ENCODE data around the gene PNMA8C.
"Not testable (repeated sequence)": the region's sequence is repeated elsewhere in the genome, so short reads cannot be mapped to it uniquely, and the experiment has no call there.

PNMA8C gene

DNA sequence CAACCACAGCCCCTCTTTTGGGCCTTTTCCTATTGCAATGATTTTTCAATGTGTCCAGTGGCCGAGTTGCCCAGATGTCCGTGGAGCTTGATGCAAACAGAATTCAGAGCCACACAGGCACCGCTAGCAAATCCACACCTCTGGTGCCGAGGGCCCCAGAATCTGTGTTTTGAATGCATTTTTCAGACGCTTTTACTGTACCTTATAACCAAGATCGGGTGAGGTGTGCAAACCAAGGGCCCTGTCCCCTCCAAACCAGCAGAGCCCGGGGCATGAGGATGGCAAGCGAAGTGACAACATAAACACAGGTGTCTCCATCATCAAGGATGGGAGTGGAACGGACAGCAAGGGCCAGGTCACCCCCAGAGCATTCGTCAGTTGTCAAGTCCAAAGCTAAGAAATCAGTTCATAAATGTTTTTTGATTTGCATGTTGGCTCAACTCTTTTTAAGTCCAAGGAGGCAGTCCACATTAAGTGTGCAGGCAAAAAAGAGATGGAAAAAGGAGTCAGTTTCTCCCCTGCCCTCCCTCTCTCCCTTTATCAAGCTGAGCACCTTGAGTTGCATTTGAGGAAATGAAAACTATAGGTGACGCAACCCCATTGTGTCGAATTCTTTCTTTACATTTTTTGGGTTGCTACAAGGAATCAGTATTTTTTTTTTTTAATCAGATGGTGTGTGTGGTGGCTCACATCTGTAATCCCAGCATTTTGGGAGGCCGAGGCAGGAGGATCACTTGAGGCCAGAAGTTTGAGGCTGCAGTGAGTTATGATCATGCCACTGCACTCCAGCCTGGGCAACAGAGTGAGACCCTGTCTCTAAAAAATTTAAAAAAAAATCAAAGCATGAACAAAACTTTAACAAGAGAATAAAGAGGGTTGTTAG lies 18.3 kb downstream of the PNMA8C start:
- no peak for DNase-seq

DNA sequence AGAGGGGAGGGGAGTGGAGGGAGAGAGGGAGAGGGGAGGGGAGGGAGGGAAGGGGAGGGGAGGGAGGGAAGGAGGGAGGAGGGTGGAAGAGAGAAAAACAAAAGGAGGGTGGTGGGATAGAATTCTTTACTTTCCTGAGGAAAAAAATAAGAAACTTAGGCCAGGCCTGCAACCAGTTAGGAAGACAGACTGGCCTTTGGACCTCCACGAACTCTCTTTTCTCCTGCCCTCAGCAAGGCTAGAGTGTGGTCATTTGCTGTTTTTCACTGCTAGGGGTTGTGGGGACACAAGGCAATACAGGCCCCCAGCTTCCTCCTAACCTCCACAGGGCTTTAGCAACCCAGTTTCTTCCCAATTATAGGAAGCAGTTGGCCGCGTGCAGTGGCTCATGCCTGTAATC lies 19.5 kb downstream of the PNMA8C start:
- DNase-seq, result no peak

DNA sequence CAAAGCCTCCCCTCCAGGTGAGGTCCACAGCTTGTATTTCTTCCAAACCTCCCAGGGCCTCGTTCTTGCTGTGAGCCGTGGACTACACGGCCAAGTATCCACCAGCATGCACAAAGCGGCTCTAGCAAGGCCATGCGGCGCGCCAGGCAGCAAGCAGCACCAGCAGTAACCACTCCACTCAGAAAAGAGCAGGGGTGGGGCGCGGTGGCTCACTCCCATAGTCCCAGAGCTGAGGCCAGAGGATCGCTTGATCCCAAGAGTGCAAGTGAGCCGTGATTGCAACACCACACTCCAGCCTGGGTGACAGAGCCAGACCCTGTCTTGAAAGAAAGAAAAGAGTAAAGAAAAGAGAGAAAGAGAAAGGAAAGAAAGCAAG lies 20.1 kb downstream of the PNMA8C start:
- DNase-seq, result peak; percentile 23

DNA sequence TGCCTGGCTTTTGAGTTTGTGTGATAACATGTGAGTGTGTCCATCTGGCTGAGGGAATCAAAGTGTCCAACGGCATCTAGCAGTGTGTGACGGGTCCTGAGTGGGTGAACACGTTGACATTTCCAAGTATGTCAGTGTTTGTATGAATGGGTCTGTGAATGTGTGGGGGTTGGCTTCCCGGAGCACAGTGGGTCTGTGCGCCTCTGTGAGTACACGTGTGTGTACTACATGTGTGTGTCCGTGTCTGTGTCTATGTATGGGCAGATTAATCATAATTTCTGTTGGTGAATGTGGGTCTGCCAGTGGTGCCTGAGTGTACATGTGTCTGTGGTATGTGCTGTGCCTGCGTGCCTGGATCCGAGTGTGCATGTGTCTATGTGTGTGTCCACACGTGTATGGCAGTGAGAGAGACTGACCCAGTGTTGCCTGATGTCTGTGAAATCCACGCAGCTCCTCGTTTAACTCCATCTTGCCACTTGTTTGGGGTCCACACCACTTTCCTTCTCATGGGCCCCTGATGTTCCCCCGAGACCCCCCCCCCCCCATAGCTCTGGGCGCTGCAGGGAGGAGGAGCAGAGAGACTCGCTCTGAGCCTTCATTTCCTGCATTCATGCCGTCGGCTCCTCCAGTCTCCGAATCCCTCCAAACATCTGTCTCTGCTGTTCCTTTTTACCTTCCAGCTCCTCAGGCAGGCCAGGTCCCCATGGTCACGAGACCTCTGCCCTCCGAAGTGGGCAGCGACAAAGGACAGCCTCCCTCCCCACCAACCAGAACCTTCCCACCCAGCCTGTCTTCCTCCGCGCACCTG lies 20.7 kb downstream of the PNMA8C start:
- DNase-seq, result no peak

DNA sequence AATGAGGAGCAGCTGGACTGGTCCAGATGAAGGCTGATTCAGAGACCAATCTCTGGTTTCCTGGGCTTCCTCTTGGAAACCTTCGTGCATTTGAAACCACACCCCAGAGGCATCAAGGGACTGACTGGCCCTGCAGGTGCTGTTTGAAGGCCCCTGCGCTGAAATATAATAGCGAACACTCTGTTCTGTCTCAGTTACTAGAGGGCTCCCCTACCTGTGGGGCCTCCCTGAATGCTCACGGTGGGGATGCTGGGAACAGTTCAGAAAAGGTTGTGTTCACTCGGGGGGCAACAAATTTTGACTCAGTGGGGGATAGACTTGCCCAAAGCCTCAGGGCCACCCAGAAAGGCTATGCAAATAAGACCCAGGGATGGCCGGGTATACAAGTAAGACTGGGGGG lies 21.8 kb downstream of the PNMA8C start:
- no peak for DNase-seq

DNA sequence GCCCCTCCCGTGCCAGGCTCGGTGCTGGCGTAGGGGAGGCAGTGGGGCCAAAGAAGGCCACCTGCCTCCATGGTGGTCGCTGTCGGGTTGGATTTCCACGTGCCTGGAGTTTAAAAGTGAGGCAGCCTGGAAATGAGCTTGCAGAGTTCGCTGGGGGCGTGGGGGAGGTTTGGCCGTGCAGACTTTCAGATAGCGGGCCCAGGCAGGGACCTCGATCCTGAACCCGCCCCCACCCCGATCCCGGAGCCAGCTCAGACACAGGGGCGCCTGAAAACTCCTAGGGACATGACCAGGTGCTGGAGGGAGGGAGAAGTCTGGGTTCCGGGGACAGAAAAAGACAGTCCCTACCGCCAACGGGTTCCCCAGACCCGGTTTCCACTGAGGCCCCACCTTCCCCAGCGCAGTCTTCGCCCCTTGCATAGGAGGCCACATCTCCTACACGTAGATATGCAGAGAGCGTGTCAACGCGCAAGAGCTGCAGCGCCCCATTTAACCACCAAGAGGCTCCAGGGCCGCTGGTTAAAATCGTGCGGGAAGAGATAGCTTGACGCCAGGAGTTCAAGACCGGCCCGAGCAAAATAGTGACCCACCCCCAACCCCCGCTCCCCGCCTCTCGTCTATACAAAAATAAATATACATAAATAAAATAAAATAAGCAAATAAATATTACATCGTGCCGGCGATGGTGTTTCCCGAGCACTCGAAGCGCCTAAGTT lies 23.8 kb downstream of the PNMA8C start:
- DNase-seq, result no peak

DNA sequence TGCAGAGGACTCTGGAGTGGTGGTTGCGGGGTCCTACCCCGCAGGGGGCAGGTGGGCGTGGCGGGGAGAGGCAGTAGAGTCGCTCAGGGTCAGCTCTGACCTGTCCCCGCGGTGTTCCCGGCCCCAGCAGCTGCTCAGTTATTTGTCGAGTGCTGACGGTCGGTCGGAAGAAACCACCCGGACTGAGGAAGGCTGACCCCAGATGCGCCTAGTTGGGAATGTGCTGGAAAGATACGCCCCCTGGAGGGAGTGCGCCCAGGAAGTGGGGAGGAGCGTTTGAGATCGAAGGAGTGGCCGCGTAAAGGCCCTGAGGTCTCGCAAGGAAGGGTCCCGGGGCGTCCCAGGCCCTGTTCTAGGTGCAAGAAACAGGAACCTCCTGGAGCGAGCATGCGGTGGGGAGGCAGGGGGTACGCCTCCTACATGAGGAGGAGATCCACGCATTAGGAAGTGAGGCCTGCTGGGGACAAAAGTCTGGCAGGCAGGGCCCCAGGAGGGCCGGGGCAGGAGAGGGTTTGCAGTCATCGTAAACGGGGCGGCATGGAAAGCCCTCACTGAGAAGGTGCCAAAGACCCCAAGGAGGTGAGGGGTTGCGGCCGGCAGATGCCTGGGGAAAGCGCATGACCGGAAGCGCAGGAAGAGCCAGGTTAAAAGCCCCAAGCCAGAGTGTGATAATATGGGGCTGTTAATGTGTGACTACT lies 24.5 kb downstream of the PNMA8C start:
- peak; percentile 10 for DNase-seq

DNA sequence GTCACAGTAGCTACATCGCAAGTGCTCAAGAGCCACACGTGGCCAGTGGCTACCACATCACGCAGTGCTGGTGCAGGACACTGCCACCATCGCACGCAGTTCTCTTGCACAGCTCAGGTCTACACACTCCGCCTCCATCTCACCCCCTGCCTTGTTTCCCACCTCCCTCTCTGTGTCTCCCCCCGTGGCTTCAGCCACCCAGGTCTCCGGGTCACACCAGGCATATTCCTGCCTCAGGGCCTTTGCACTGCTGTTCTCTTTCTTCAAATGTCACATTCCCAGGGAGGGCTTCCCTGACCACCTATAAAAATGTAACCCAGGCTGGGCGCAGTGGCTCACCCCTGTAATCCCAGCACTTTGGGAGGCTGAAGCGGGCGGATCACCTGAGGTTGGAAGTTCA lies 26.0 kb downstream of the PNMA8C start:
- no peak for DNase-seq

DNA sequence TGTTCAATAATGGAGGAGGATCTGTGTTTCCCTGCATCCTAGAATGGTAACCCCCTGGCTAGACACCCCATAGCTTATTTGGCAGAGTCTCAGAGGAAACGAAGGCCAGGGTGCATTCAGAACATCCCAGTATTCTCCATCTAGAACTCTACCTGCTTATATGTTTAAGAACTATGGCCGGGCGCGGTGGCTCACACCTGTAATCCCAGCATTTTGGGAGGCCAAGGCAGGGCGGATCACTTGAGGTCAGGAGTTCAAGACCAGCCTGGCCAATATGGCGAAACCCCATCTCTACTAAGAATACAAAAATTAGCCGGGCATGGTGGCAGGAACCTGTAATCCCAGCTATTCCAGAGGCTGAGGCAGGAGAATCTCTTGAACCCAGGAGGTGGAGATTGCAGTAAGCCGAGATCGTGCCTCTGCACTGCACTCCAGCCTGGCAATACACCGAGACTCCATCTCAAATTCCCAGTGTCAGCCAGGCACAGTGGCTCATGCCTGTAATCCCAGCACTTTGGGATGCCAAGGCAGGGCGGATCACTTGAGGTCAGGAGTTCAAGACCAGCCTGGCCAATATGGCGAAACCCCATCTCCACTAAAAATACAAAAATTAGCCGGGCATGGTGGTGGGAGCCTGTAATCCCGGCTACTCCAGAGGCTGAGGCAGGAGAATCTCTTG lies 30.8 kb downstream of the PNMA8C start:
- DNase-seq, result not testable (repeated sequence)

DNA sequence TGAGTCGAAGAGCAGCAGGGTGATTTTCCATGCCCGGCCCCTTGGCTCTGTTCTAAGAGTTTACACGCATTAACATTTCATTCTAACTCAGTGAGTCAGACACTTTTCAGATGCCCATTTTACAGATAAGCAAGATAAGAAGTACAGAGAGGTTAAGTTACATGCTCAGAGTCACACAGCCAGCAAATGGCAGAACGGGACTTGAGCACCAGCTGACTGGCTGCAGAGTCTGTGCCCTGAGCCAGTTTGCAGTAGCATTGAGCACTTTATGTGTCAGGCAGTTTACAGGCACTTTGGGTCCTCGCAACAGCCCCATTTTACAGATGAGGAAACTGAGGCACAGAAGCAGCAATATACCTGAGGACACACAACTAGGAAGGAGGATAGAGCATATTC lies 34.3 kb downstream of the PNMA8C start:
- DNase-seq, result no peak

DNA sequence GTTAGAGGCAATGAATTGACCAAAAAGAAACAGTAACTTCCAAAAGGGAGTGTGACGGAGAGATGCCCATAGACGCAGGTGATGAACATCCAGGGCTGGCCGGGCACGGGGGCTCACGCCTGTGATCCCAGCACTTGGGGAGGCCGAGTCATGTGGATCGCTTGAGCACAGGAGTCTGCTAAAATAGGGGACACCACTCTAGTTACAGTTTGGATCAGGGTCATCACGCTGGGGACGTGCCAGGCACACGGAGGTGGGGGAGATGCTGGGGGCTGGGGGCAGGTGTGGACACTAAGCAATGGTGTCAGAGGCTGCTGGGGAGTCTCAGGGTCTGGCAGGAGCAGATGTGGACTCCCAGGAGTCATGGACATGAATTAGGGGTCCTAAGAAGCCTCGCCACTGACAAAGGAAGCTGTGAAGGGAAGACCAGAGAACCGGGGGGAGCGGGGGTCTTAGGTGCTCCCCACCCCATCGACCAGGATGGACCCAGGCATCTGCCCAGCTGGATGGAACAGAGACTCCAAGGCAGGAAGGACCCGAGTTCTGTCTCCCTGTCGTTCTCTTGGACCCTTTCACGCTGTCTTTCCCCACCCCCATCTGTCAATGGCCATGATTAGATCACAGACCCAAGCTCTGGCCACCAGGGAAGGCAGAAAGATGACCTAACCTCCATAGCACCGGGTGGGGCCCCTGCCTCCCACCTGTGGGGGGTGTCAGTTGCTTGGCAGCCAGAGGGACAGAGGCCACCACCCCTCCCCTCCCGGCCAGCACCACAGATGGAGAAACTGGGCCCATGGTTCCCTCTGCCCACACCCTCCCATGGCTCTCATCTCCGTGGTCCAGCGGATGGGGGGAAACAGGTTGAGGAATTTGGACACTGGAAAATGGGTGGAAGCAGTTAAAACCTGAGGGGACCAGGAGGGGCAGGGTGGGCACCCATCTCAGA lies 35.0 kb downstream of the PNMA8C start:
- DNase-seq, result no peak

DNA sequence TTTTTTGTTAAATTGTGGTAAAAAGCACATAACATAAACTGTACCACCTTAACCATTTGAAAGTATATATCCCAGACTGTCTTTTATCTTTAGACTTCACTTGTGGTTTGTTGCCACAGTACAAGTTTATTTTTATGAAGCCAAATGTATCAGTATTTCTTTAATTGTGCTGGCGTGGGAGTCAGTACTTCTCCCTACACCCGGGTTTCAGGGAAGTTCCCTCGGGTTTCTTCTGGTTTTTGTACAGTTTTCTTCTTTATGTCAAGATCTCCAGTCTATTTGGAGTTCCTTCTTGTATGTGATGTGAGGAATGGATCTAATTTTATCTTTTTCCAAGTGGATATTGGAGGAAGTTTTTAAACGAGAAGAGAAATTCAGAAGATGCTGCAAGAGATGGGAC lies 35.9 kb downstream of the PNMA8C start:
- DNase-seq, result no peak

DNA sequence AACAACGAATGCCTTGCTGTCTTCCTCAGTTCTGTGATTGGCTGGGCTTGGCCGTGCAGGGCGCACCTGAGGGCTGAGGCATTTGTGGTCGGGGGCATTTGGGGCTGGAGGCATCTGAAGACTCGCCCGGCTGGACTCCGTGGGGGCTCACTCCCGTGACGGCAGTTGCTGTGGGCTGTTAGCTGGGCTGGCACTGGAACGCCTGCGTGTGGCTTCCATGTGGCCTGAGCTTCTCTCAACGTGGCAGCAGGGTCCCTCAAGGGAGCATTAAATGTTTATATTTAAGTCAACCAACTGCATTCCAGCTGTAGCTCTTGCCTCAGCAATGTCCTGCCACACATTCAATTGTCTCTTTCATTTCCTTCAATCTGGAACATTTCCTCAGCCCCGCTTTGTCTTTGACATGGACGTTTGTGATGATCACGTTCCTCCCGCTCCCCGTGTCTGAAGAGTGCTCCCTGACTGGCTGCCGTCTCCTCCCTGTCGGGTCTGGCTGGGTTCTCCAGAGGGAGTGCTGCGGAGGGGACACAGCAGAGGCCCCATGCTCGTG lies 36.4 kb downstream of the PNMA8C start:
- no peak for DNase-seq

DNA sequence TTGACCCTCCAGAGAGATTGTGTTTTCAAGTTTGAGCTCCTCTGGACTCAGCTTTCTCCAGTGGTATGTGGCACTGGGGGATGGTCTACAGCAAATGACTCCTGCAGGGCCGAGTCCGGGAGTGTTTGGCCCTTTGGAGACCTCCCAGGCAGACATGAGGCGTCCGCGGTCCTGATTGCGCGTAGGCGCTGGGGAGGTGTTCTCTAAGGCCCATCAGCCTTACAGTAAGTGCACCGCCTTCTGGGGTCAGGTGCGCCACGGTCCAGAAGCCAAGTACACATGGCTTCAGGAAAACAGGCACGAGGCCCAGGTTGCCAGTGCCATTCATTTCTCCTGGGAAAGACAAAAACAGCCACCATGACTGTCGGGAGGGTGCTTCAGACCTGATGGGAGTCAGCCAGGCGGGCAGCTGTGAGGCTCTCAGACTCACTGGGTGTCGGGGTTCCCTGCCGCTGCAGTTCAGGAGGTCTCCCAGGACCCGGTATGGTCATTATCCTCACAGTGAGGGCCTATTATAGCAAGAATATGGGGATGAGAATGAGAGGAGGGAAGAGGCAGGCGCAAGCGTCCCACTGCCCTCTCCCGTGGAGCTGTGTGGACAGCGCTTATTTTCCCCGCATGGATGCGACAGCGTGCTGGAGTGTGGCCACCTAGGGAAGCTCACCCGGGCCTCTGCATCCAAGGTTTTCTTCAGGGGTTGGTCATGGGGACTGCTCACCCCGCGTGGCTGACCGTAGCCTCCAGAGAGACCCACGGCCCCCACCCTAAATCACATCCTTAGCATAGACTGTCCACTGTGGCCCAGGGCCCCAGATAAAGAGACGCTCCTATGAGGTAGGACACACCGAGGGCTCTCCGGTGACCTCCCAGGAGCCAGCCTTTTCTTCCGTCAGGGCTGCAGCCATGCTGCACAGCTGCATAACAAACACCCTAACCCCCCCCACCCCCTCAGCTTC lies 37.2 kb downstream of the PNMA8C start:
- no peak for DNase-seq

DNA sequence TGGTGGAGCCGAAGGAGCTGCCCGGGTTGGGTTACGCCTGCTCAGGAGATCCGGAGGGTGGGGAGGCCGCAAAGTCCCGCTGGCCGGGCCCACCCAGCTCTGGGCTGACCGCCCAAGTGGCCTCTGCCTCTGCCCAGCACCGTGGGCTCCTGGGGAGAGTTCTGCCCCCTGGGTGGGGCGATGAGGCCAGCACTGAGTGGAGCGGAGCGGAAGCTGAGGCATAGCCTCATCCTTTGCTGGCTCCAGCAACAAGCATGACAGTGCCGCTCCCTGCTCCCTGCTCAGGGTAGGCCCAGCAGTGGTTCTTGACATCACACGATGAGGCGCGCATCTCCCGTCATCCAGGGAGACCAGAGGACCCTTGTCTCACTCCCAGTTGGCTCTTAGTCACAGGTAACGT lies 37.9 kb downstream of the PNMA8C start:
- DNase-seq, result no peak

DNA sequence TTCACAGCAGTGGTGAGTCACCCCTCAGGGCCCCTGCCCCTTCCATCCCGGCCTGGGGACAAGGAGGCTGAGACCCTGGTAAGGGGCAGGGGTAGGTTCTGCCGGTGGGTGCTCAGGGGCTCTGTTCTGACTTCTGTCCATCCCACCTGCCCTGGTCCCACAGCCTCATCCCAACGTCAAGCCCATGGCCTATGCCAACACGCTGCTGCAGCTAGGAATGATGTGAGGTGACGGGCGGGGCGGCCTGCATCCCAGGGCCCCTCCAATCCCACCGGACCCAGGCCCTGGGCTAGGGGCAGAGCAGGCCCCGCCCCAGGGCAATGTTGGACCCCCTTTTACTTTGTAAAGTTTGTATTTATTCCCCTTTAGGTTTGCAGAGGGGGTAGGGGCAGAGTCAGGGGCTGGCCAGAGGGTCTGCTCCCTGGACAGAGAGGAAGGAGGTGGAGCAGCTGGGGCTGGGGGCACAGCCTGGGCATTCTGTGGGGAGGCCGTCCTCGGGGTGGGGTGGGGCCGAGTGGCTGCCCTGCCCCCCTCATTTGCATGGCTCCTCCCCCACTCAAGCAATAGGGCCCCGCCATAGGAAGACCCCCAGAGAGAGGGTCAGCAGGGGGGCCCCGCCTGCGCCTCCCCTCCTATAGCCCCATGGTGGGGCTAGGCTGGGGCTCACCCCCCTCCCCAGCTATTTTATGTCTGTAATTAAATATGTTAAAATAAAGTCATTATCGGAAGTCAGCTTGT lies 38.4 kb downstream of the PNMA8C start:
- no peak for DNase-seq

DNA sequence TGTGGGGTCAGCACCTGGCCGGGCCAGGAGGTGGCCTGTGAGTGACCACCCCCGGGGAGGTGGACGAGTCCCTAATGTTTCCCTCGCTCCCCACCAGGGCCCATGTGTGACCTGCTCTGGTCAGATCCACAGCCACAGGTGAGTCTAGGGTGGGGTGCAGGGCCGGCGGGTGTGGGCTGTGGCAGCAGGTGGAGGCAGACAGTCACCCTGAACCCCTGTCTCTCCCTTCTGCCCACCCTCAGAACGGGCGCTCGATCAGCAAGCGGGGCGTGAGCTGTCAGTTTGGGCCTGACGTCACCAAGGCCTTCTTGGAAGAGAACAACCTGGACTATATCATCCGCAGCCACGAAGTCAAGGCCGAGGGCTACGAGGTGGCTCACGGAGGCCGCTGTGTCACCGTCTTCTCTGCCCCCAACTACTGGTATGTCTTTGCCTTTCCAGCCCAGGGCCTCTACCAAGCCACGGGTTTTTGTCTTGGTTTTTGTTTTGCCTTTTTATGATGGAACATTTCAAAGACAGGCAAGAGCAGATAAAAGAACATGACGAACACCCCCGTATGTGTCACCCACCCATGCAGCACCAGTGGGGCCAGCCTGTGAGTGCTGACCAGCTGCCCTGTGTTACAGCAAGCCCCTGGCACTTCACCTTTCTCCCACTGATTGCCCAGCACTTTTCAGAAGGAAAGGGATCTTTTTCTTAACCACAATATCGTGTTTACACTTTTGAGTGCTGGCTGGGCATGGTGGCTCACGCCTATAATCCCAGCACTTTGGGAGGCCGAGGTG lies 40.2 kb downstream of the PNMA8C start:
- no peak for DNase-seq

DNA sequence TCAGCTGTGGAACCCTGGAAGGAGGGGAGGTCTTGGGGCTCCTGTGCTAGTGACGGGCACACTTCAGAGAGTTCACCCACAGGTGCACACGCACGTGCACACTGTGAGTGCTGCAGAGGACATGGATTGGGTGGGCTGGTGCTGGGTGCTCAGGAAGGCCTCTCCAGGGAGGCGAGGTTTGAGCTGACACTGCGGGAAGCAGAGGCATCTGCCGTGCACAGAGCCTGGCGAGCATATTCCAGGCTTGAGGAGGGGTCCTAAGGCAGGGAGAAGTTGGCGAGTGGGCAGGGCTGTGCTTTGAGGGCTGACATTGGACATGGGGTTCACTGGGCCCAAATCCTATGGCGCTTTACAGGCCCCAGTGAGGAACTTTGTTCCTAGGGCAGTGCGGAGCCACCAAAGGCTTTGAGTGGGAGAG lies 41.0 kb downstream of the PNMA8C start:
- DNase-seq, result no peak

All from midbrain (tissue), 1 donor.